K562 (cell line): ENCODE data around the gene LAMA2. TPM values are rescaled to one million over a fixed set of nuclear protein-coding genes. Genes with fewer than 3 reads are reported as not detected.

Source experiments
- MCM2 ChIP-seq: fragments of 450-650 bp; IDR thresholded peaks from 2 replicates; pipeline ENCODE4 v1.6.1; 2017; ENCODE audit warnings: low read depth, mild to moderate bottlenecking
- NFE2L1 ChIP-seq: fragments of 450-650 bp; IDR thresholded peaks from 2 replicates; pipeline ENCODE4 v1.6.1; 2016; ENCODE audit warnings: missing genetic modification characterization, low read depth, mild to moderate bottlenecking, missing compliant biosample characterization, moderate library complexity, borderline replicate concordance
- SRF ChIP-seq, 2 experiments: fragments of 250-450, 450-650 bp in 1 of 2; sonication (Bioruptor Pico) in 1 of 2; sonication (generic) in 1 of 2; formaldehyde crosslinking; IDR thresholded peaks; 2 replicates each; pipeline versions ENCODE4 v1.5.0 to v1.5.1; 2020 to 2022; ENCODE audit warnings: mild to moderate bottlenecking in 1 of 2, missing genetic modification reagents in 1 of 2
- STAG1 ChIP-seq: sonication (generic); formaldehyde crosslinking; IDR thresholded peaks from 2 replicates; pipeline ENCODE4 v1.5.0; 2020; ENCODE audit warnings: missing genetic modification reagents, borderline replicate concordance
- polyA plus RNA-seq, 8 experiments: library from polyadenylated mRNA; depleted of rRNA in 4 of 8; stranded (reverse) in 5 of 8; unstranded in 3 of 8; fragments of >200 nt; fragmentation: Nextera tagmentation in 2 of 8; fragmentation: Illumina TruSeq in 1 of 8; extraction: Ambion mirVana in 2 of 8; extraction: Trizol in 1 of 8; gene quantifications; 2 replicates each; pipeline versions ENCODE4 v1.2.1 to v1.2.3, GENCODE V29; 2011 to 2014; ENCODE audit warnings: inconsistent platforms in 1 of 8, missing spikeins in 1 of 8
- total RNA-seq, 7 experiments: library from RNA; depleted of rRNA in 6 of 7; stranded (reverse); fragments of >200 nt in 6 of 7; fragmentation: Illumina TruSeq in 2 of 7; extraction: Trizol in 2 of 7; gene quantifications; 2 replicates each; pipeline versions ENCODE4 v1.2.1 to v1.2.3, GENCODE V29; 2011 to 2021; ENCODE audit warnings: low replicate concordance in 1 of 7
- TF ChIP-seq, protein P1 (sequence below): fragments of 450-650 bp; IDR thresholded peaks from 2 replicates; pipeline ENCODE4 v1.6.1; 2016; ENCODE audit warnings: mild to moderate bottlenecking, moderate library complexity
- TF ChIP-seq, protein P2 (sequence below), 2 experiments: IDR thresholded peaks; 2 replicates each; pipeline ENCODE4 v1.6.1; 2012; ENCODE audit warnings: improper control_type of control experiment in 2 of 2, low read depth in 2 of 2, low read length in 2 of 2, borderline replicate concordance in 1 of 2

The LAMA2 gene
- total and polyA plus RNA-seq, 9 of the 15 experiments (the other 6 are each of a cell fraction or from before 2014, with no cell fraction given): 0.04 to 1.5 (median 0.36) TPM

DNA sequence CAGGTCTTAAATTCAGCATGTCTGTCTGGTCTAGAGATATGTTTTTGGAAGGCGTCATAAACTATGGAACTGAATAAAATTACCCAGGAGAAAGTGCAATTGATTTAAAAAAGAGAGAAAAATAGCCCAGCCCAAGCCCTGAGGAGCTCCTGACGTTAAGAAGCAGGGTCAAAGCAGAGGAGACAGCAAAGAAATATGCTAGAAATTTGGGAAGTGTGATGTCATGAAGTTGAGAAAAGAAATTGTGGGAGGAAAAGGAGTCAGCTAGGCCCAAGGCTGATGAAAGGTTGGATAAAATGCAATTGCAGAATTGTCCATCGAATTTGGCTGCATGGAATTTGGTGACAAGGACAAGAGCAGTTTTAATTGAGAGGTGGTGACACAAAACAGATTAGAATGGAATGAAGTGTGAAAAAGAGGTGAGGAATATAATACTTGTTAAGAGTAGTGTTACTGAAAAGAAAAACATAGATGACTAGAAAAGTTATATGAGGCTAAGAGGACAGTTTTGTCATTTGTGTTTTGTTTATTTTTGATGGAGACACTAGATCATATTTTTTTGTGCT is 381.6 kb downstream of the LAMA2 start (continued):
- TF ChIP-seq, protein P1, sequence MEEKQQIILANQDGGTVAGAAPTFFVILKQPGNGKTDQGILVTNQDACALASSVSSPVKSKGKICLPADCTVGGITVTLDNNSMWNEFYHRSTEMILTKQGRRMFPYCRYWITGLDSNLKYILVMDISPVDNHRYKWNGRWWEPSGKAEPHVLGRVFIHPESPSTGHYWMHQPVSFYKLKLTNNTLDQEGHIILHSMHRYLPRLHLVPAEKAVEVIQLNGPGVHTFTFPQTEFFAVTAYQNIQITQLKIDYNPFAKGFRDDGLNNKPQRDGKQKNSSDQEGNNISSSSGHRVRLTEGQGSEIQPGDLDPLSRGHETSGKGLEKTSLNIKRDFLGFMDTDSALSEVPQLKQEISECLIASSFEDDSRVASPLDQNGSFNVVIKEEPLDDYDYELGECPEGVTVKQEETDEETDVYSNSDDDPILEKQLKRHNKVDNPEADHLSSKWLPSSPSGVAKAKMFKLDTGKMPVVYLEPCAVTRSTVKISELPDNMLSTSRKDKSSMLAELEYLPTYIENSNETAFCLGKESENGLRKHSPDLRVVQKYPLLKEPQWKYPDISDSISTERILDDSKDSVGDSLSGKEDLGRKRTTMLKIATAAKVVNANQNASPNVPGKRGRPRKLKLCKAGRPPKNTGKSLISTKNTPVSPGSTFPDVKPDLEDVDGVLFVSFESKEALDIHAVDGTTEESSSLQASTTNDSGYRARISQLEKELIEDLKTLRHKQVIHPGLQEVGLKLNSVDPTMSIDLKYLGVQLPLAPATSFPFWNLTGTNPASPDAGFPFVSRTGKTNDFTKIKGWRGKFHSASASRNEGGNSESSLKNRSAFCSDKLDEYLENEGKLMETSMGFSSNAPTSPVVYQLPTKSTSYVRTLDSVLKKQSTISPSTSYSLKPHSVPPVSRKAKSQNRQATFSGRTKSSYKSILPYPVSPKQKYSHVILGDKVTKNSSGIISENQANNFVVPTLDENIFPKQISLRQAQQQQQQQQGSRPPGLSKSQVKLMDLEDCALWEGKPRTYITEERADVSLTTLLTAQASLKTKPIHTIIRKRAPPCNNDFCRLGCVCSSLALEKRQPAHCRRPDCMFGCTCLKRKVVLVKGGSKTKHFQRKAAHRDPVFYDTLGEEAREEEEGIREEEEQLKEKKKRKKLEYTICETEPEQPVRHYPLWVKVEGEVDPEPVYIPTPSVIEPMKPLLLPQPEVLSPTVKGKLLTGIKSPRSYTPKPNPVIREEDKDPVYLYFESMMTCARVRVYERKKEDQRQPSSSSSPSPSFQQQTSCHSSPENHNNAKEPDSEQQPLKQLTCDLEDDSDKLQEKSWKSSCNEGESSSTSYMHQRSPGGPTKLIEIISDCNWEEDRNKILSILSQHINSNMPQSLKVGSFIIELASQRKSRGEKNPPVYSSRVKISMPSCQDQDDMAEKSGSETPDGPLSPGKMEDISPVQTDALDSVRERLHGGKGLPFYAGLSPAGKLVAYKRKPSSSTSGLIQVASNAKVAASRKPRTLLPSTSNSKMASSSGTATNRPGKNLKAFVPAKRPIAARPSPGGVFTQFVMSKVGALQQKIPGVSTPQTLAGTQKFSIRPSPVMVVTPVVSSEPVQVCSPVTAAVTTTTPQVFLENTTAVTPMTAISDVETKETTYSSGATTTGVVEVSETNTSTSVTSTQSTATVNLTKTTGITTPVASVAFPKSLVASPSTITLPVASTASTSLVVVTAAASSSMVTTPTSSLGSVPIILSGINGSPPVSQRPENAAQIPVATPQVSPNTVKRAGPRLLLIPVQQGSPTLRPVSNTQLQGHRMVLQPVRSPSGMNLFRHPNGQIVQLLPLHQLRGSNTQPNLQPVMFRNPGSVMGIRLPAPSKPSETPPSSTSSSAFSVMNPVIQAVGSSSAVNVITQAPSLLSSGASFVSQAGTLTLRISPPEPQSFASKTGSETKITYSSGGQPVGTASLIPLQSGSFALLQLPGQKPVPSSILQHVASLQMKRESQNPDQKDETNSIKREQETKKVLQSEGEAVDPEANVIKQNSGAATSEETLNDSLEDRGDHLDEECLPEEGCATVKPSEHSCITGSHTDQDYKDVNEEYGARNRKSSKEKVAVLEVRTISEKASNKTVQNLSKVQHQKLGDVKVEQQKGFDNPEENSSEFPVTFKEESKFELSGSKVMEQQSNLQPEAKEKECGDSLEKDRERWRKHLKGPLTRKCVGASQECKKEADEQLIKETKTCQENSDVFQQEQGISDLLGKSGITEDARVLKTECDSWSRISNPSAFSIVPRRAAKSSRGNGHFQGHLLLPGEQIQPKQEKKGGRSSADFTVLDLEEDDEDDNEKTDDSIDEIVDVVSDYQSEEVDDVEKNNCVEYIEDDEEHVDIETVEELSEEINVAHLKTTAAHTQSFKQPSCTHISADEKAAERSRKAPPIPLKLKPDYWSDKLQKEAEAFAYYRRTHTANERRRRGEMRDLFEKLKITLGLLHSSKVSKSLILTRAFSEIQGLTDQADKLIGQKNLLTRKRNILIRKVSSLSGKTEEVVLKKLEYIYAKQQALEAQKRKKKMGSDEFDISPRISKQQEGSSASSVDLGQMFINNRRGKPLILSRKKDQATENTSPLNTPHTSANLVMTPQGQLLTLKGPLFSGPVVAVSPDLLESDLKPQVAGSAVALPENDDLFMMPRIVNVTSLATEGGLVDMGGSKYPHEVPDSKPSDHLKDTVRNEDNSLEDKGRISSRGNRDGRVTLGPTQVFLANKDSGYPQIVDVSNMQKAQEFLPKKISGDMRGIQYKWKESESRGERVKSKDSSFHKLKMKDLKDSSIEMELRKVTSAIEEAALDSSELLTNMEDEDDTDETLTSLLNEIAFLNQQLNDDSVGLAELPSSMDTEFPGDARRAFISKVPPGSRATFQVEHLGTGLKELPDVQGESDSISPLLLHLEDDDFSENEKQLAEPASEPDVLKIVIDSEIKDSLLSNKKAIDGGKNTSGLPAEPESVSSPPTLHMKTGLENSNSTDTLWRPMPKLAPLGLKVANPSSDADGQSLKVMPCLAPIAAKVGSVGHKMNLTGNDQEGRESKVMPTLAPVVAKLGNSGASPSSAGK: no peak
- TF ChIP-seq MCM2: no peak
- no peak for TF ChIP-seq SRF (CRISPR knock-in tag; IDR thresholded peaks at IDR 0.05)
- TF ChIP-seq, protein P2, sequence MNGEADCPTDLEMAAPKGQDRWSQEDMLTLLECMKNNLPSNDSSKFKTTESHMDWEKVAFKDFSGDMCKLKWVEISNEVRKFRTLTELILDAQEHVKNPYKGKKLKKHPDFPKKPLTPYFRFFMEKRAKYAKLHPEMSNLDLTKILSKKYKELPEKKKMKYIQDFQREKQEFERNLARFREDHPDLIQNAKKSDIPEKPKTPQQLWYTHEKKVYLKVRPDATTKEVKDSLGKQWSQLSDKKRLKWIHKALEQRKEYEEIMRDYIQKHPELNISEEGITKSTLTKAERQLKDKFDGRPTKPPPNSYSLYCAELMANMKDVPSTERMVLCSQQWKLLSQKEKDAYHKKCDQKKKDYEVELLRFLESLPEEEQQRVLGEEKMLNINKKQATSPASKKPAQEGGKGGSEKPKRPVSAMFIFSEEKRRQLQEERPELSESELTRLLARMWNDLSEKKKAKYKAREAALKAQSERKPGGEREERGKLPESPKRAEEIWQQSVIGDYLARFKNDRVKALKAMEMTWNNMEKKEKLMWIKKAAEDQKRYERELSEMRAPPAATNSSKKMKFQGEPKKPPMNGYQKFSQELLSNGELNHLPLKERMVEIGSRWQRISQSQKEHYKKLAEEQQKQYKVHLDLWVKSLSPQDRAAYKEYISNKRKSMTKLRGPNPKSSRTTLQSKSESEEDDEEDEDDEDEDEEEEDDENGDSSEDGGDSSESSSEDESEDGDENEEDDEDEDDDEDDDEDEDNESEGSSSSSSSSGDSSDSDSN (IDR thresholded peaks at IDR 0.05; ENCODE audit: borderline replicate concordance in 1 of 2, low read depth in 2 of 2, low read length in 2 of 2): no peak
- no peak for TF ChIP-seq STAG1 (CRISPR knock-in tag)
- TF ChIP-seq NFE2L1 (tag): no peak
